HEK293 (cell line): Measurements from ENCODE around the gene HOXB4.

Experiments used
- GLI4 ChIP-seq: fragments of 450-650 bp; formaldehyde crosslinking; IDR thresholded peaks from 2 replicates; pipeline ENCODE4 v1.5.1; 2016; ENCODE audit warnings: missing biosample characterization, missing genetic modification characterization
- IKZF3 ChIP-seq: fragments of 450-650 bp; IDR thresholded peaks from 2 replicates; pipeline ENCODE4 v1.5.0; 2018; ENCODE audit warnings: missing biosample characterization, mild to moderate bottlenecking, missing genetic modification characterization, moderate library complexity
- KLF9 ChIP-seq: fragments of 450-650 bp; formaldehyde crosslinking; IDR thresholded peaks from 2 replicates; pipeline ENCODE4 v1.5.1; 2016; ENCODE audit warnings: missing biosample characterization, missing genetic modification characterization, low read depth
- MYNN ChIP-seq: fragments of 450-650 bp; formaldehyde crosslinking; IDR thresholded peaks from 2 replicates; pipeline ENCODE4 v1.5.1; 2016; ENCODE audit warnings: missing biosample characterization, missing genetic modification characterization, borderline replicate concordance
- SP2 ChIP-seq: fragments of 450-650 bp; formaldehyde crosslinking; IDR thresholded peaks from 2 replicates; pipeline ENCODE4 v1.5.1; 2016; ENCODE audit warnings: missing biosample characterization, missing genetic modification characterization
- ZBTB26 ChIP-seq: fragments of 450-650 bp; formaldehyde crosslinking; optimal IDR thresholded peaks from 2 replicates; pipeline ENCODE3; 2016; ENCODE audit warnings: missing biosample characterization, mild to moderate bottlenecking, missing genetic modification characterization
- ZFP41 ChIP-seq: fragments of 450-650 bp; formaldehyde crosslinking; IDR thresholded peaks from 2 replicates; pipeline ENCODE4 v1.5.1; 2016; ENCODE audit warnings: missing biosample characterization, missing genetic modification characterization, borderline replicate concordance
- ZNF133 ChIP-seq: fragments of 450-650 bp; formaldehyde crosslinking; IDR thresholded peaks from 2 replicates; pipeline ENCODE4 v1.5.1; 2016; ENCODE audit warnings: missing biosample characterization, missing genetic modification characterization
- ZNF140 ChIP-seq: fragments of 450-650 bp; formaldehyde crosslinking; IDR thresholded peaks from 2 replicates; pipeline ENCODE4 v1.5.1; 2016; ENCODE audit warnings: missing biosample characterization, missing genetic modification characterization
- ZNF169 ChIP-seq: fragments of 450-650 bp; formaldehyde crosslinking; IDR thresholded peaks from 2 replicates; pipeline ENCODE4 v1.5.1; 2016; ENCODE audit warnings: missing biosample characterization, missing genetic modification characterization
- ZNF19 ChIP-seq: fragments of 450-650 bp; formaldehyde crosslinking; IDR thresholded peaks from 2 replicates; pipeline ENCODE4; 2016; ENCODE audit warnings: missing biosample characterization, missing genetic modification characterization, low read depth
- ZNF211 ChIP-seq: fragments of 450-650 bp; formaldehyde crosslinking; IDR thresholded peaks from 2 replicates; pipeline ENCODE4 v1.5.1; 2016; ENCODE audit warnings: low read depth, missing biosample characterization, missing genetic modification characterization
- ZNF280C ChIP-seq: fragments of 450-650 bp; formaldehyde crosslinking; IDR thresholded peaks from 2 replicates; pipeline ENCODE4 v1.5.1; 2016; ENCODE audit warnings: missing biosample characterization, missing genetic modification characterization
- ZNF280D ChIP-seq: fragments of 450-650 bp; formaldehyde crosslinking; IDR thresholded peaks from 2 replicates; pipeline ENCODE4 v1.5.1; 2016; ENCODE audit warnings: missing biosample characterization, missing genetic modification characterization
- ZNF423 ChIP-seq: fragments of 450-650 bp; formaldehyde crosslinking; IDR thresholded peaks from 2 replicates; pipeline ENCODE4 v1.5.1; 2016; ENCODE audit warnings: missing biosample characterization, missing genetic modification characterization
- ZNF426 ChIP-seq: fragments of 450-650 bp; formaldehyde crosslinking; IDR thresholded peaks from 2 replicates; pipeline ENCODE4 v1.5.1; 2017; ENCODE audit warnings: missing biosample characterization, missing genetic modification characterization, mild to moderate bottlenecking, inconsistent platforms, moderate library complexity
- ZNF48 ChIP-seq: fragments of 450-650 bp; formaldehyde crosslinking; IDR thresholded peaks from 2 replicates; pipeline ENCODE4 v1.5.1; 2016; ENCODE audit warnings: missing biosample characterization, missing genetic modification characterization
- ZNF549 ChIP-seq: fragments of 450-650 bp; IDR thresholded peaks from 2 replicates; pipeline ENCODE4 v1.5.1; 2018; ENCODE audit warnings: missing biosample characterization, missing genetic modification characterization, mild to moderate bottlenecking, inconsistent platforms, moderate library complexity
- ZNF555 ChIP-seq: fragments of 450-650 bp; formaldehyde crosslinking; conservative IDR thresholded peaks from 2 replicates; pipeline ENCODE4 v1.5.1; 2017; ENCODE audit warnings: missing biosample characterization, mild to moderate bottlenecking, missing genetic modification characterization, inconsistent platforms
- ZNF580 ChIP-seq: fragments of 450-650 bp; formaldehyde crosslinking; IDR thresholded peaks from 2 replicates; pipeline ENCODE4 v1.5.1; 2016; ENCODE audit warnings: missing biosample characterization, missing genetic modification characterization
- ZNF639 ChIP-seq: fragments of 450-650 bp; formaldehyde crosslinking; IDR thresholded peaks from 2 replicates; pipeline ENCODE4 v1.5.1; 2016; ENCODE audit warnings: missing biosample characterization, missing genetic modification characterization
- ZNF670 ChIP-seq: fragments of 450-650 bp; formaldehyde crosslinking; IDR thresholded peaks from 2 replicates; pipeline ENCODE4 v1.5.1; 2016; ENCODE audit warnings: missing biosample characterization, missing genetic modification characterization, low read depth
- ZNF76 ChIP-seq: fragments of 450-650 bp; formaldehyde crosslinking; IDR thresholded peaks from 2 replicates; pipeline ENCODE4; 2016; ENCODE audit warnings: low read depth, missing biosample characterization, missing genetic modification characterization, borderline replicate concordance
- ZSCAN18 ChIP-seq: fragments of 450-650 bp; formaldehyde crosslinking; IDR thresholded peaks from 2 replicates; pipeline ENCODE4 v1.5.1; 2016; ENCODE audit warnings: missing biosample characterization, missing genetic modification characterization
- TF ChIP-seq, protein P1 (sequence below): fragments of 450-650 bp; IDR thresholded peaks from 2 replicates; pipeline ENCODE4 v1.5.1; 2018; ENCODE audit warnings: missing biosample characterization, mild to moderate bottlenecking, missing genetic modification characterization
- TF ChIP-seq, protein P2 (sequence below): fragments of 450-650 bp; formaldehyde crosslinking; IDR thresholded peaks from 2 replicates; pipeline ENCODE4 v1.5.1; 2016; ENCODE audit warnings: missing biosample characterization, missing genetic modification characterization

The HOXB4 gene

GRCh38 chr17:48587276-48588073 is 9.3 kb upstream of the HOXB4 start (continued):
- TF ChIP-seq ZNF19 (tag by site-specific recombination) (no peak), ZNF133 (no peak), ZNF423 (tag by site-specific recombination) (no peak; the same call in 1 of the 2 replicates), ZBTB26 (tag by site-specific recombination) (no peak), ZFP41 (tag by site-specific recombination) (no peak), ZNF580 (tag by site-specific recombination) (peak; percentile 79; the same call in 1 of the 2 replicates), ZNF426 (tag by site-specific recombination) (no peak), ZNF140 (no peak), ZSCAN18 (no peak), SP2 (tag by site-specific recombination) (no peak), ZNF280D (tag by site-specific recombination) (no peak), MYNN (tag by site-specific recombination) (no peak), KLF9 (tag by site-specific recombination) (peak; percentile 10; the same call in 1 of the 2 replicates), GLI4 (tag by site-specific recombination) (no peak), ZNF169 (tag by site-specific recombination) (no peak), ZNF555 (tag by site-specific recombination) (no peak), ZNF211 (no peak), ZNF48 (tag by site-specific recombination) (no peak), ZNF639 (tag by site-specific recombination) (no peak), ZNF670 (tag by site-specific recombination) (no peak), ZNF549 (tag by site-specific recombination) (no peak), ZNF76 (peak; percentile 39; the same call in 1 of the 2 replicates), ZNF280C (tag by site-specific recombination) (no peak), IKZF3 (tag by site-specific recombination) (peak; percentile 97)
- TF ChIP-seq, protein P1, sequence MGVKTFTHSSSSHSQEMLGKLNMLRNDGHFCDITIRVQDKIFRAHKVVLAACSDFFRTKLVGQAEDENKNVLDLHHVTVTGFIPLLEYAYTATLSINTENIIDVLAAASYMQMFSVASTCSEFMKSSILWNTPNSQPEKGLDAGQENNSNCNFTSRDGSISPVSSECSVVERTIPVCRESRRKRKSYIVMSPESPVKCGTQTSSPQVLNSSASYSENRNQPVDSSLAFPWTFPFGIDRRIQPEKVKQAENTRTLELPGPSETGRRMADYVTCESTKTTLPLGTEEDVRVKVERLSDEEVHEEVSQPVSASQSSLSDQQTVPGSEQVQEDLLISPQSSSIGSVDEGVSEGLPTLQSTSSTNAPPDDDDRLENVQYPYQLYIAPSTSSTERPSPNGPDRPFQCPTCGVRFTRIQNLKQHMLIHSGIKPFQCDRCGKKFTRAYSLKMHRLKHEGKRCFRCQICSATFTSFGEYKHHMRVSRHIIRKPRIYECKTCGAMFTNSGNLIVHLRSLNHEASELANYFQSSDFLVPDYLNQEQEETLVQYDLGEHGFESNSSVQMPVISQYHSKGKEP (tag by site-specific recombination): no peak
- TF ChIP-seq, protein P2, sequence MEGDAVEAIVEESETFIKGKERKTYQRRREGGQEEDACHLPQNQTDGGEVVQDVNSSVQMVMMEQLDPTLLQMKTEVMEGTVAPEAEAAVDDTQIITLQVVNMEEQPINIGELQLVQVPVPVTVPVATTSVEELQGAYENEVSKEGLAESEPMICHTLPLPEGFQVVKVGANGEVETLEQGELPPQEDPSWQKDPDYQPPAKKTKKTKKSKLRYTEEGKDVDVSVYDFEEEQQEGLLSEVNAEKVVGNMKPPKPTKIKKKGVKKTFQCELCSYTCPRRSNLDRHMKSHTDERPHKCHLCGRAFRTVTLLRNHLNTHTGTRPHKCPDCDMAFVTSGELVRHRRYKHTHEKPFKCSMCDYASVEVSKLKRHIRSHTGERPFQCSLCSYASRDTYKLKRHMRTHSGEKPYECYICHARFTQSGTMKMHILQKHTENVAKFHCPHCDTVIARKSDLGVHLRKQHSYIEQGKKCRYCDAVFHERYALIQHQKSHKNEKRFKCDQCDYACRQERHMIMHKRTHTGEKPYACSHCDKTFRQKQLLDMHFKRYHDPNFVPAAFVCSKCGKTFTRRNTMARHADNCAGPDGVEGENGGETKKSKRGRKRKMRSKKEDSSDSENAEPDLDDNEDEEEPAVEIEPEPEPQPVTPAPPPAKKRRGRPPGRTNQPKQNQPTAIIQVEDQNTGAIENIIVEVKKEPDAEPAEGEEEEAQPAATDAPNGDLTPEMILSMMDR (tag by site-specific recombination): no peak
